NCI-H82 treated with DMSO at 0.1 percent for 48 hours (cell line): ENCODE results near the gene PSAPL1.

Source experiments
- DNase-seq: peaks from one replicate; lab custom pipeline; 2025; ENCODE audit not compliant: unreplicated experiment; lab: John Stamatoyannopoulos, UW

Gene PSAPL1

GRCh38 chr4:7383266-7383665 is 51.5 kb downstream of the PSAPL1 start:
- no peak for DNase-seq

DNA sequence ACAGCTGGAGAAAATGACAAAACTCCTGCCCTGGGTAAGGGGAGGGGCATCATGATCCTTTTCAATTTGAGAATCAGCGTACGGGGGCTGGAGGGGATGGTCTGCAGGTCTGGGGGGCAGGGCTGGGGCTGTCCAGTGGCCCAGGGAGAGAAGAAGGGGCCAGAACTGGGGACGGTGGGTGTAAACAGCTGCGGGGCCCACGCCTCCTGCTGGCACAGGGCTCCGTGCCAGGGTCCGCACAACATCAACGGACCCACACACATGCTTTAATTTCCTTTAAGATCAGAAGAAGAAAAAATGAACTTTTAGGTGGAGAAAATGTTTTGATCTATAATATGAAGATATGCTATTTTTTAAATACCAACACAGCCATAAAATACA is 52.1 kb downstream of the PSAPL1 start:
- no peak for DNase-seq

DNA sequence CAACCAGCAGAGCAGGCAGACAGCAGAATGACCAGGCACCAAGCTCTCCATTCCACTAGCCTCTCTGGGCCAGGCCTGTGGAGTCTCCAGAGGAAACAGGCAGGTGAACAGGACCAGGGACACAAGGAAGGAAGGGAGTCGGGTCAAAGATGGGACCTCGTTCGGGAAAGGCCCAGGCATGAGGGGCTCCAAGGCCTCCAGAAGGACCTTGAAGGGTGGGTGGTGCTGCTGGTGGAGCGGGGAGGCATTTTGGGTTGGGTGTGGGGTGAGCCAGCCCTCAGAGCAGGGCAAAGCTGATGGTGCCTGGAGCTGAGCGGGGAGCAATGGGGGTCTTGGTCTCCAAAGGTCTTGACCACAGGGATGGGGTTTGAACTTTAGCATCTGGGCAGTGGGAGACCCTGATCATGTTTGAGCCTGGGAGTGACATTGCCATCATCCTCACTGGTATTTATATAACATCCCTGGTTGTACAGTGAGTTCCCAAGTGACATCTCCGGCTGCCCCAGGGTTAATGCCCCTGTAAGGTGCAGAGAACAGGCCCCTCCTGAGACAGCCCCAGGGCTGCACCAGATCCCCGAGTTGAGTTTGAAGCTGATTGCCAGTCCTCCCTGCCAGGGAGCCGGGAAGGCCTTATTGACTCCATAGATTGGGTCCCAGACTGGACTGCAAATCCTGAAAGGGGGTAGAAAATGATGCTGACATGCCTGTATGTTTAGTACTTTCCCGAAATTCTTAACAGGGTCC is 52.7 kb downstream of the PSAPL1 start:
- DNase-seq, result no peak

DNA sequence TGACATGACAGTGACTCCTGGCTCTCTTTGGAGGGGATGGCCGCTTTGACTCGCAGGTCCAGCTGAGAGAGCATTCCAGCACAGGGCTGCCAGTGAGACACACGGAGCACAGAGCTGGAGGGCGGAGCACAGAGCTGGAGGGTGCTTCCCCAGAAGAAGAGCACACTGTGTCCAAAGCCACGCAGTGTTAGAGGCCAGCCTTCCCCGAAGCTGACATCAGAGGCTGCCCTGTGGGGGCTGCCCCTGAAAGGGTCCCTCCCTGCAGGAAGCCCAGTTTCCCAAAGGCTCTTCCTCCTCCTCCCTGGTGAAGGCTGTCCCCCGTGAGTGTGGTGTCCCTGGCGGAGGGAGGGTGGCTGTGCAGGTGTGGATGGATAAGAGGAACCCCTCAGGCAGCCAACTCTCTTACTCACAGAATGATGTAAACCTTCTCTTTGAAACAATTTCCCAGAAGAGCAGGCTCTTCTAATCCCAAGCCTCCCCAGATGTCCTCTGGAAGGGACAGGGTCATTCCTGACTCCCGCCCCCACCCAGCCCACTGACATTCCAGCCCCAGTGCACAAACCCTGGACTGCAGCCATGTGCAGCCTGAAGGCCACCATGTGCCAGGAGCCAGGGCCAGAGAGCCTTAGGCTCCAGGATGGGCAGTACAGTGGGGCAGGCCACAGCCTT is 53.4 kb downstream of the PSAPL1 start:
- DNase-seq, result no peak
